ENCODE data around the gene IL1RAPL2. TPM values are rescaled to one million over a fixed set of nuclear protein-coding genes. Genes with fewer than 3 reads are reported as not detected.

IL1RAPL2 gene
- total and polyA plus RNA-seq, 2 donors (not counting 3 experiments of a cell fraction or from before 2014, with no cell fraction given), result not detected

DNA sequence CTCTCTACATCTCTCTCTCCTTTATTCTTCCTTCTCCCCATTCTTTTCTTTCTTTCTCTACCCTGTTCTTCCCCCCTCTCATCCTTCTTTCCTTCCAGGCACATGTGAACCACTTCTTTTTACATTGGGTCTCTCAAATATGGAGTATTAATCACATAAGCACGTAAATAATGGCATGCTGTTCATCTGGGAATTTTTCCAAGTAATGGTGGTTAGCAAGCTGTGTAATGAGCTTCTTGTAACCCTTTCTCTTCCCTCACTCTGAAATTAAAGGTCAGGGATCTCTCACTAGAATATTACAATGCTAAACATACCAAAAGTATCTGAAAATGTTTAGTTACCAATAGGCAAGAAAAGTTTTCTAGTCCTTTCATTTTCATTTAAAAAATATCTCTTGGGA, 894.4 kb downstream of the IL1RAPL2 start:
- Histone ChIP-seq H2AFZ (ENCODE audit: low read depth, low read length) (no peak overlapping the region), H3K27me3 (ENCODE audit: control insufficient read depth in 2 of 2, insufficient read depth in 2 of 2, low read length in 2 of 2) (no peaks in the 10 kb centered on the region), H3K27ac (ENCODE audit: insufficient read depth, low read depth, low read length) (no peak overlapping the region), H4K20me1 (replicated peaks; ENCODE audit: control insufficient read depth, extremely low read depth, insufficient read depth, low read length) (no peaks in the 10 kb centered on the region), H3K9ac (replicated peaks; ENCODE audit: extremely low read depth, insufficient read depth, low read length) (no peak overlapping the region), H3K36me3 (ENCODE audit: control insufficient read depth in 2 of 2, extremely low read depth in 1 of 2, insufficient read depth in 2 of 2, low read length in 2 of 2) (no peaks in the 10 kb centered on the region), H3K79me2 (ENCODE audit: control insufficient read depth, insufficient read depth, low read length) (no peaks in the 10 kb centered on the region), H3K4me2 (ENCODE audit: insufficient read depth, low read length) (no peak overlapping the region), H3K9me3 (replicated peaks; ENCODE audit: control insufficient read depth, insufficient read depth, low read length) (no peaks in the 10 kb centered on the region), H3K9me1 (replicated peaks; ENCODE audit: control insufficient read depth, extremely low read depth, insufficient read depth, low read length) (no peaks in the 10 kb centered on the region), H3K4me3 (replicated peaks in 1 of 3; ENCODE audit: insufficient read depth in 1 of 3, low read depth in 1 of 3, low read length in 3 of 3) (no peak overlapping the region), H3K4me1 (ENCODE audit: control insufficient read depth, extremely low read depth, insufficient read depth, low read length) (no peaks in the 10 kb centered on the region)
- ChIA-PET CTCF (no interaction called here), POLR2A (no interaction called here)
- DNase-seq (ENCODE audit: low read depth, low spot score), result no peak
- BruUV-seq (replicated peaks), result no TSS peak
- intact Hi-C loops (cut with micrococcal nuclease), result no loop called here
- FAIRE-seq, result no peak
- TF ChIP-seq EZH2 (IDR thresholded peaks at IDR 0.05; ENCODE audit: borderline replicate concordance, low read depth, low read length, severe bottlenecking) (no peak), MYC (IDR thresholded peaks at IDR 0.05; ENCODE audit: low read depth, low read length) (no peak), GATA2 (IDR thresholded peaks at IDR 0.05; ENCODE audit: insufficient read depth, insufficient read length, low read depth, low read length) (no peak), CTCF (IDR thresholded peaks at IDR 0.05; ENCODE audit: extremely low read depth in 1 of 2, insufficient read depth in 1 of 2, low read depth in 1 of 2, low read length in 2 of 2) (no peak), JUN (IDR thresholded peaks at IDR 0.05; ENCODE audit: borderline replicate concordance, insufficient read depth, insufficient read length, low read depth) (no peak), MAX (IDR thresholded peaks at IDR 0.05; ENCODE audit: insufficient read depth, insufficient read length) (no peak), FOS (IDR thresholded peaks at IDR 0.05; ENCODE audit: borderline replicate concordance, insufficient read depth, low read length) (no peak), POLR2AphosphoS5 (IDR thresholded peaks at IDR 0.05; ENCODE audit: insufficient read depth, low read depth, low read length) (no peak), POLR2A (IDR thresholded peaks at IDR 0.05; ENCODE audit: low read depth, low read length) (no peak)
- dilution Hi-C loops (cut with MboI; ENCODE audit: extremely low pct_ligation_motif_present, low sequenced_read_pairs), result no loop called here
